NCI-H345 (cell line): ENCODE measurements around the gene HADHB.
"Not testable (repeated sequence)": the region's sequence is repeated elsewhere in the genome, so short reads cannot be mapped to it uniquely, and the experiment has no call there.

Experiments
- DNase-seq: peaks from one replicate; lab custom pipeline; 2025; lab: John Stamatoyannopoulos, UW

HADHB gene

DNA sequence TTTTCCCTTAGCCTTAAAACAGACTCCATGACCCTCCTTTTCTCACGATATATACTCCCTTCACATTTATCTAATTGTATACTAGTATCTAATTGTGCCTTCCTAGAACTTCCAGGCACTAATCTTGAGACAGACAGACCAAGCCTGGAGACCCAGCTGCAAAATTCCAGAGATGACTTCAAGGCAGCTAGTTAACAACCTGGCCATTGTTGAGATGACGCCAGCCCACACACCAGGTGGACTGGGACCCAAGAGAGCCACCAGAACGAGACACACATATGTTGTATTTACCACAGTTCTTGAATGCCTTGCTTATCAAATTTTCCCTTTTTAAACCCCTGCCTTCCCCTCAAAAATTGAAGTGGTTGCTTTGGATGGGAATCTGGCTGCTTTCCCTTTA is 52.3 kb downstream of the HADHB start:
- no peak for DNase-seq

DNA sequence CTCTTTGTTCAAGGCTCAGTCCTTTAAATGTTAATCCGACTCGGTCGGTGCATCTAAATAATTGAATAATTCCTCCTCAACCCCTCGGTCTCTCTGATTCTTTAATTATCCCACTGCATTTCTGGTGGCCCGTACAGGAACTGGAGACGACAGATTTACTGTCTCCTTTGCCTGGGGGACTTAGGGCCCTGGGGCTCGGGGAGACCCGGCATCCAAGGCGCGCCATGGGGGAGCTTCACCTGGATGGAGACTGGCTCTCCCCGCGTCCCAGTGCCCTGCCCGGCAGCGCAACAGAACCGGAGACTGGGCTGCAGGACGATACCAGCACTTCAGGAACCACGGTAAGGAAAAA is 53.5 kb downstream of the HADHB start:
- no peak for DNase-seq

GRCh38 chr2:26298638-26299393 is 54.1 kb downstream of the HADHB start:
- DNase-seq, result no peak

DNA sequence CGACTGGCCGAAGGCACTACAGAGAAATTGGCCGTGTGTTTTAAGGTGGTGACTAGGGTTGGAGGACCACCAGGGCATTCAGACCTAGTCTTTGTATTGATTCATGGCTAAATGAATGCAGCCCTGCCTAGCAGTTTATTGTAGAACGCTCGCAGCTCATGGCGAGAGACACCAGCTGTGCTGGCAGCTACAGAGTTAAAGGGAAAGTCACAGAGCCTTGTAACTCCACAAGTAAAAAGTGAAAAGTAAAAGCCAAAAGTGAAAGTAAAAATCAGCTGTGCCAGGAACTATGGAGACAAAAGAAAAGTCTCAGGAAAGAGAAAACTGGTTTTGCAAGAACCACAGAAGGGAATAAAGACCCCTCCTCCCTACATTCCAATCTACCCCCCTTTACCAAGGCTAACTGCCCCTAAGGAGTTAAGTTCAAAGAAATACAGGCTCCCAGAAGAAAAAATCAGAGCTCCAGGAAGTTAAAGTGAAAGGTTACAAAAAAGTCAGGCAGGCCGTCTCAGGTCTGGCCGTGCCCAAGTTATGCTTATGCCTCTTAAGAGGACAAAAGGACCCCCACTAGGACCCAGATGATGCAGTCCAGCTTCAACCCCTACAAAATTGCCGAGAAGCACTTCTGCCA is 54.8 kb downstream of the HADHB start:
- DNase-seq, result no peak

DNA sequence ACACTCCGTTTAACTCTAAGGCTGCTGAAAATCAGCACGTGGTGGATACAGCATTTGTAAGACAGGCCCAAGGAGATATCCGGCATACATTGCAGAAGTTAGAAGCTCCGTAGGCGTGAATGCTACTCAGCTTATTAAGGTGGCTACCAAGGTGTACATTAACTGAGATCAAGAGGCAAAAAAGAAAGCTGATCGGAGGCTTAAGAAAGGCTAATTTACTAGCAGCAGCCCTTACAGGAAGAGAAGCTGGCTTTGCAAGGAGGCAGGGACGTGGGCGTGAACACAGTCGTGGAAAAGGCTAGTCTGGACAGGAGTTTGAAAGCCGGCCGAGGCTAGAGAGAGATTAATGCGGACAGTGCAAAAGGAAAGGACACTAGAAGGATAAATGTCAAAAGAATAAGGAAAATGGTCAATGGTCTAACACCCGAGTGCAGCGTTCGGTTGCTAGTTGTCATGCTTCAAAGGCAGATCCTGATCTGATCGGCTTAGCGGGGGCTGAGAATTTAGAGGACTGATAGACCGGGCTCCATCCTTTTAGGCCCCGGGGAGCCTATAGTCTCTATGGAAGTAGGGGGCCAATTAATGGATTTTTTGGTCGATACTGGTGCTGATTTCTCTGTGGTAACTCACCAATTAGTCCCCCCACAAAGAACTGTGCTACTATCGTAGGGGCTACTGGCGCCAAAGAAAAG is 55.6 kb downstream of the HADHB start:
- no peak for DNase-seq

GRCh38 chr2:26302846-26303245 is 58.1 kb downstream of the HADHB start:
- no peak for DNase-seq

- not testable (repeated sequence) for DNase-seq
These were observed 60.4 kb downstream of the HADHB start for GRCh38 chr2:26305094-26305493.

DNA sequence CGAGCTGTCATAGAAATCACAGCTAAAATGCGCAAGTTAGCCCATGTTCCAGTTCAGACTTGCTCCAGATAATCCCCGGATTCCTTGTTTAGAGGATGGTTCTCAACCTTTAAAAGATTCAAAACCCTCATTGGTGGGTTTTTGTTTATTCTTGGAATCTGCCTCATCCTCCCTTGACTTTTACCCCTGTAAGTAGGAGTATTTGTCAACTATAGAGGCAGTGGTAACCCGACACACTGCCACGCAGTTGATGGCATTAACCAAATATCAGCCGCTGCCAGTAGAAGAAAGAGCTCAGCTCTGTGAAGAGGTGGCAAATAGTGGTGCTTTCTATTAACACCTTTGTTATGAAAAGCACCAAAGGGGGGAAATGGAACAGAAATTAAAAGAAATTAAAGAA is 60.8 kb downstream of the HADHB start:
- no peak for DNase-seq

GRCh38 chr2:26309921-26310320 is 65.2 kb downstream of the HADHB start:
- DNase-seq, result no peak

DNA sequence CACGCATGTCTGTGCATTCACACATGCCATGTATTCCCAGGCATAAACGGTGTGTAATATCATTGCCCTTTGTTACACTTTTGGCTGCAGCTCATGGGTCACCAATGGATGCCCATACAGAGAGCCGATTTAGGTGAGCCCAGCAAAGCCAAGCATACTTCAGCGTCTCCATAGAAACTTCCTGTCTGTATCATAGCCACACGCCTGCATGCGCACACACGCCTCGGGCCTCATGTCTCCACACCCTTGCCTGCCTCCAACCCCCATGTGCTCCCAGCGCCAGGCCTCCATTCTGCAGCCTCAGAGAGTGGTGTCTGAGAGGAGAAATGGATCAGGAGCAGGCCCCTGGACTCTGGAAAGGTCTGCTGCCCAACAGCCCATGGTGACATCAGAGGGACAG is 67.7 kb downstream of the HADHB start:
- DNase-seq, result no peak

- no peak for DNase-seq
These were observed 68.7 kb downstream of the HADHB start for GRCh38 chr2:26313446-26313845.

DNA sequence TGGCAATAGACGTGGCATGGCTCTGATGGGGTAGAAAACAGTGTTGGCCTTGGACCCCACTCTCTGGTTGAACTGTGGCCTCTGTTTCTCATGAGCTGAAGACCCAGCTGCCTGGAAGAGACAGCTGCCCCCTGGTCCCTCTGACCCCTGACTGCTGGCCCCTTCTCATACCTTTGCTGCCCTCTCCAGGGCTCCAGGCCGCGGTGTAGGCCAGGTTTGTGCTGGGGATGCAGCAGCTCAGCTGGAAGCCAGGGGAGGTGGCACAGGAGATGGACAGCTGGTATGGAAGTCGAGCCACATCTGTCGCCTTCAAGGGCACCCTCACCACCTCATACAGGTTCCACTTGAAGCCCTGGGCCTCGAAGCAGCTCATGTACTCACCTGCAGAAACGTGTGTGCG is 69.5 kb downstream of the HADHB start:
- DNase-seq, result no peak

- no peak for DNase-seq
These were observed 71.3 kb downstream of the HADHB start for GRCh38 chr2:26316041-26316440.

- no peak for DNase-seq
These were observed 72.1 kb downstream of the HADHB start for GRCh38 chr2:26316845-26317244.

- no peak for DNase-seq
These were observed 72.8 kb downstream of the HADHB start for GRCh38 chr2:26317377-26318105.

- no peak for DNase-seq
These were observed 74.2 kb downstream of the HADHB start for GRCh38 chr2:26318950-26319349.

DNA sequence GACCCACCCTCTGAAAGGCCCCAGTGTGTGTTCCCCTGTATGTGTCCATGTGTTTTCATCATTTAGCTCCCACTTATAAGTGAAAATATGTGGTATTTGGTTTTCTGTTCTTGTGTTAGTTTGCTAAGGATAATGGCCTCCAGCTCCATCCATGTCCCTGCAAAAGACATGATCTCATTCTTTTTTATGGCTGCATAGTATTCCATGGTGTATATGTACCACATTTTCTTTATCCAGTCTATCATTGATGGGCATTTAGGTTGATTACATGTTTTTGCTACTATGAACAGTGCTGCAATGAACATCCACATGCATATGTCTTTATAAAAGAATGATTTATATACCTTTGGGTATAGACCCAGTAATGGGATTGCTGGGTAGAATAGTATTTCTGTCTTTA is 79.7 kb downstream of the HADHB start:
- not testable (repeated sequence) for DNase-seq

DNA sequence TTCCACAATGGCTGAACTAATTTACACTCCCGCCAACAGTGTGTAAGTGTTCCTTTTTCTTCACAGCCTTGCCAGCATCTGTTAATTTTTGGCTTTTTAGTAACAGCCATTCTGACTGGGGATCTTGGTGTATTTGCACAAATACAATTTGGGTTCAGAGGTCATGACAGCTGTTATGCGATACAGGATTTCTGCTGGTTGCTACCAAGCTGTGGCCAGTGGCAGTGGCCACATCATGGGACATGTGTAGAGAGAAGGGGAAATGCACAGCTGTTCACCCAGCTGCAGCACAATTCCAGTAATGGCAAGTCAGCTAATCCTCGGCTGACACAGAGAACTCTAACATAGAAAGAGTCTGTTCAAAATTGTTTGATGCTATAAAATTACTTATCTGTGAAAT is 80.2 kb downstream of the HADHB start:
- no peak for DNase-seq

DNA sequence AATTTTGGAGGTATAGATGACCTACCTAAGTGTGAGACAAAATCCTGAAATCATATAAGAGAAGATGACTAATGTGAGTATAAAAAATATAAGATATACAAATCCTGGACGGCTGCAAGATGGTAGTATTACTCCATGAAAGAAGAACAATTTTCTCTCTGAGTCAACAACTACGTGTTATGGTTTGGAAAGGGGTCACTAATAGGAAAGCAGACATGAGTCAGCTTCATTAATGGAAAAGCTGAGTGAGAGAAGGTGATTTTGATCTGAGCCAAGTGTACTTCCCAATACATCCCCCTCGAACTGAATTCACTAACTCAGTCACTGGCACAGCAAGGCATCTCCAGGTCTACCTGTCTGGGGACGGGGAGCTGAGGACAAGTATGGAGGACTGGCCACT is 81.1 kb downstream of the HADHB start:
- no peak for DNase-seq

- DNase-seq, result no peak
These were observed 81.8 kb downstream of the HADHB start for GRCh38 chr2:26326514-26326913.

- no peak for DNase-seq
These were observed 82.8 kb downstream of the HADHB start for GRCh38 chr2:26327291-26328272.
